WTC11 (cell line): Measurements from ENCODE around the gene UNKL.

Experiments used
- CTCF ChIP-seq: fragments of 200-600 bp; IDR thresholded peaks from 2 replicates; pipeline ENCODE4 v1.8.0; 2022; ENCODE audit warnings: antibody characterized with exemption
- STAT6 ChIP-seq: sonication (generic); formaldehyde crosslinking; conservative IDR thresholded peaks from 2 replicates; pipeline ENCODE4 v1.8.1; 2023; ENCODE audit warnings: mild to moderate bottlenecking, low read depth, missing genetic modification reagents, moderate library complexity
- ZNF121 ChIP-seq: sonication (generic); formaldehyde crosslinking; IDR thresholded peaks from 2 replicates; pipeline ENCODE4 v1.8.0; 2023; ENCODE audit warnings: missing genetic modification reagents

DNA sequence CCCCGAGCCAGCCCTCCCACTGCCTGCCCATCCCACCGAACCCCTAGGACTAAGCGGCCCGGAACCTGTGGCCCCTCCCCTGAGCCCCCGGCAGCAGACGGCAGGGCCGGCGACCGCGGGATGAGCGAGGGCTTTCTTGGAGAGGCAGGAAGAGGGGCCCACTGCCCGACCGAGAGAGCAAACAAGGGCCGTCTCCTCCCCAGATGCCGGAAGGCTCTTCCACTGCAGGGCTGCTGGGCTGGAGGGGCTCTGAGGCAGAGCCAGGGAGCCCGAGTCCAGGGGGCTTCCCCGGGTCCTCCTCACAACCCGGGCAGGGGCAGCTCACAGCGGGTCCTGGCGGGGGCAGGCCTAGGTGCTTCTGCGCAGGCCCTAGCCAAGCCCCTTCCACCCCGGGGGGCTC, 19.3 kb upstream of the UNKL start:
- TF ChIP-seq CTCF: no peak
- no peak for TF ChIP-seq STAT6 (CRISPR knock-in tag)
- TF ChIP-seq ZNF121 (CRISPR knock-in tag): no peak
